Nephron progenitor cell (in vitro differentiated cells): Measurements from ENCODE around the gene BABAM2.
"Not testable (repeated sequence)": the region's sequence is repeated elsewhere in the genome, so short reads cannot be mapped to it uniquely, and the experiment has no call there.

ENCODE experiments used
- DNase-seq: peaks from one replicate; pipeline ENCODE4 v3.0.0; 2021
- H3K27ac Mint-ChIP-seq: 2 replicates; pipeline ENCODE4 v1.8.0; 2021; ENCODE audit warnings: mild to moderate bottlenecking, moderate library complexity, mixed read lengths
- H3K27me3 Mint-ChIP-seq: 2 replicates; pipeline ENCODE4 v1.8.0; 2021; ENCODE audit warnings: mild to moderate bottlenecking, low read depth, mixed read lengths; ENCODE audit not compliant: poor library complexity
- H3K36me3 Mint-ChIP-seq: 2 replicates; pipeline ENCODE4 v1.8.0; 2021; ENCODE audit warnings: low read depth, mixed read lengths
- H3K4me1 Mint-ChIP-seq: 2 replicates; pipeline ENCODE4 v1.8.0; 2021; ENCODE audit warnings: mixed read lengths
- H3K4me3 Mint-ChIP-seq: 2 replicates; pipeline ENCODE4 v1.8.0; 2021; ENCODE audit warnings: mild to moderate bottlenecking, moderate library complexity, mixed read lengths
- H3K9me3 Mint-ChIP-seq: 2 replicates; pipeline ENCODE4 v1.8.0; 2021; ENCODE audit warnings: mild to moderate bottlenecking, moderate library complexity, mixed read lengths
- TF ChIP-seq, protein P1 (sequence below): fragments of 200-600 bp; sonication (generic); IDR thresholded peaks from 2 replicates; pipeline ENCODE4 v1.5.0; 2021; ENCODE audit warnings: antibody characterized with exemption

Gene BABAM2

DNA sequence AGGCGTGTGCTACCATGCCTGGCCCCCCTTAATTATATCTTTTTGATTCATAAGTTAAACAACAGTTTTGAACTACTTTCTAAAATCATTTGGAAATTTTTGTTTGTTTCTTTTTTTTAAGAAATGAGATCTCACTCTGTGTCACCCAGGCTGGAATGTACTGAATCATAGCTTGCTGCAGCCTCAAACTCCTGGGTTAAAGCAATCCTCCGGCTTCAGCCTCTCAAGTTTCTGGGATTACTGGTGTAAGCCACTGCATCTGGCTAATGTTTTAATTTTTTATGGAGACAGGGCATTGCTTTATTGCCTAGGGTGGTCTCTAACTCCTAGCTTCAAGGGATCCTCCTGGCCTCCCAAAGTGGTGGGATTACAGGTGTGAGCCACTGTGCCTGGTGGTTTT is 71.5 kb downstream of the BABAM2 start:
- H3K27me3 Mint-ChIP-seq: no peaks in the 10 kb centered on the region
- H3K36me3 Mint-ChIP-seq: peaks cover 36% of the 10 kb centered on the region
- H3K9me3 Mint-ChIP-seq: peaks cover 21% of the 10 kb centered on the region
- no peaks in the 10 kb centered on the region for H3K4me1 Mint-ChIP-seq
- no peak for DNase-seq
- H3K4me3 Mint-ChIP-seq: no peak overlapping the region
- H3K27ac Mint-ChIP-seq: no peak overlapping the region
- TF ChIP-seq, protein P1, sequence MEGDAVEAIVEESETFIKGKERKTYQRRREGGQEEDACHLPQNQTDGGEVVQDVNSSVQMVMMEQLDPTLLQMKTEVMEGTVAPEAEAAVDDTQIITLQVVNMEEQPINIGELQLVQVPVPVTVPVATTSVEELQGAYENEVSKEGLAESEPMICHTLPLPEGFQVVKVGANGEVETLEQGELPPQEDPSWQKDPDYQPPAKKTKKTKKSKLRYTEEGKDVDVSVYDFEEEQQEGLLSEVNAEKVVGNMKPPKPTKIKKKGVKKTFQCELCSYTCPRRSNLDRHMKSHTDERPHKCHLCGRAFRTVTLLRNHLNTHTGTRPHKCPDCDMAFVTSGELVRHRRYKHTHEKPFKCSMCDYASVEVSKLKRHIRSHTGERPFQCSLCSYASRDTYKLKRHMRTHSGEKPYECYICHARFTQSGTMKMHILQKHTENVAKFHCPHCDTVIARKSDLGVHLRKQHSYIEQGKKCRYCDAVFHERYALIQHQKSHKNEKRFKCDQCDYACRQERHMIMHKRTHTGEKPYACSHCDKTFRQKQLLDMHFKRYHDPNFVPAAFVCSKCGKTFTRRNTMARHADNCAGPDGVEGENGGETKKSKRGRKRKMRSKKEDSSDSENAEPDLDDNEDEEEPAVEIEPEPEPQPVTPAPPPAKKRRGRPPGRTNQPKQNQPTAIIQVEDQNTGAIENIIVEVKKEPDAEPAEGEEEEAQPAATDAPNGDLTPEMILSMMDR: no peak

DNA sequence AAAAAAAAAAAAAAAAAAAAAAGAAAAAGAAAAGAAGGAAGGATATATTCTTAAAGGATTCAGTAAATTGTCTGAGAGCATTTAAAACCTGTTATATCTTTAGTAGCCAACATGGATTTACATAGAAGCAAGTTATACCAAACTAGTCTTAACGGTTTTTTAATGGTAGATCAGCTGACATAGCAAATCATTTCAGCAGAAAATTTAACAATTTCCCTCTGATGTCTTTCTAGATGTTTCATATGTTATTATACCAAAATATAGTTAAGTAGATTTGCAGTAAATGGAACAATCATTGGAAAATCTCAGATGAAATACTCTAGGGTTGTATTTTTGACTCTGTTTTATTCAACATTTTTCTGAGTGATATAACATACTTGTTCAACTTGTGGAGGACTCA is 72.9 kb downstream of the BABAM2 start:
- no peak overlapping the region for H3K27ac Mint-ChIP-seq
- TF ChIP-seq, protein P1: no peak
- no peak for DNase-seq
- peaks cover 47% of the 10 kb centered on the region for H3K36me3 Mint-ChIP-seq
- no peak overlapping the region for H3K4me3 Mint-ChIP-seq
- H3K9me3 Mint-ChIP-seq: peaks cover 36% of the 10 kb centered on the region
- no peaks in the 10 kb centered on the region for H3K27me3 Mint-ChIP-seq
- H3K4me1 Mint-ChIP-seq: no peaks in the 10 kb centered on the region

DNA sequence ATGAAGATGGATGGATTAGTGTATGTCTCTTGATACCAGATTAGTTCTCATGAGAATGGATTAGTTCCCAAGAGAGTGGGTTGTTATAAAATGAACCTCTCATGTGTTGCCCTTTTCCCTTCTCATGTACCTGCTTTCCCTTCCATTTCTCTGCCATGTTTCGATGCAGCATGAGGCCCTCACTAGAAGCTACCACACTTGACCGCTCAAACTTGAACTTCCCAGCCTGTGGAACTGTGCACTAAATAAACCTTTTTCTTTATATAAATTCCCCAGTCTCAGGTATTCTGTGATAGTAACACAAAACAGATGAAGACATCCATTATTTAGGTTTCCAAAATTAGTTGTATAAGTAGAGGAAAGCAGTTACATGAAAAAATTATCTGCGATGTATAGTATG is 73.5 kb downstream of the BABAM2 start:
- Mint-ChIP-seq H3K9me3 (peaks cover 41% of the 10 kb centered on the region), H3K4me3 (no peak overlapping the region), H3K4me1 (no peaks in the 10 kb centered on the region), H3K36me3 (peaks cover 53% of the 10 kb centered on the region), H3K27me3 (no peaks in the 10 kb centered on the region), H3K27ac (no peak overlapping the region)
- DNase-seq: no peak
- TF ChIP-seq, protein P1: no peak

DNA sequence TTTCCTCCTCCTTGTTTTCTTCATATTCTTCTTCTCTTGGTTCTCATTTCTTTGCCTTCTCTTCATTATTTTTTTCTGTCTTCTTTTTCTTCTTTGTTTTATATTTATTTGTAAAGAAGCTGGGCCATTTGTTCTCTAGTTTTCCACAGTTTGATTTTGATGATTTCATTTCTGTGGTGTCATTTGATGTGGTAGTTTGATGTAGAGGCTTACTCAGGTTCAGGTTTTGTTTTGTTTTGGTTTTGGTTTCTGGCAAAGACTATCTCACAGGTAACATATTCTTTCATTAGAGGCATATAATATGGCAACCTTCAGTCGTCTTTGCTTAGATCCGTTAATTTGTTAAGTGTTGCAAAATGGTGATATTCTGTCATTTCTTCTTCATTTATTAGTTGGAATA is 75.3 kb downstream of the BABAM2 start:
- TF ChIP-seq, protein P1: no peak
- Mint-ChIP-seq H3K27me3 (no peaks in the 10 kb centered on the region), H3K4me1 (no peaks in the 10 kb centered on the region), H3K9me3 (peaks cover 55% of the 10 kb centered on the region), H3K4me3 (no peak overlapping the region), H3K36me3 (peaks cover 59% of the 10 kb centered on the region), H3K27ac (no peak overlapping the region)
- DNase-seq: no peak

DNA sequence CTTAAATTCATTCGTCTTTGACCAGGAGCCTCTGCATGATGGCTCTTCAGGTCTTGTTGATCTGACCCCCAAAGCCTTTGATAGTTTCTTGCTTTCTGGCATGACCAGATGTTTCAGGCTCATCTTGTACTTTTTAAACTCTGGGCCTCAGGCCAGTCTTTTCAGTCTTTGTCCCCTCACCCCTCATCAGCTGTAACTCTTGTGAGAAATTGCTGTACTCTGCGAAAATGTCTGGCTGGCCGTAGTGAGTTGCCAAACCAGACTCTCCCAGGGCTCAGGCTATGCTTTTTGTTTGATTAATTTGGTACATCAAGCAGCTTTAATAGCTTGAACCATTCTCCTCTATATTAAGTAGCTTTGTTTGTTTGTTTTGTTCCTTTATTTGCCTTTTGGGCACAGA is 75.9 kb downstream of the BABAM2 start:
- H3K9me3 Mint-ChIP-seq: peaks cover 55% of the 10 kb centered on the region
- H3K4me1 Mint-ChIP-seq: no peaks in the 10 kb centered on the region
- no peak for DNase-seq
- TF ChIP-seq, protein P1: no peak
- H3K27me3 Mint-ChIP-seq: no peaks in the 10 kb centered on the region
- H3K4me3 Mint-ChIP-seq: no peak overlapping the region
- H3K36me3 Mint-ChIP-seq: peaks cover 59% of the 10 kb centered on the region
- H3K27ac Mint-ChIP-seq: no peak overlapping the region

DNA sequence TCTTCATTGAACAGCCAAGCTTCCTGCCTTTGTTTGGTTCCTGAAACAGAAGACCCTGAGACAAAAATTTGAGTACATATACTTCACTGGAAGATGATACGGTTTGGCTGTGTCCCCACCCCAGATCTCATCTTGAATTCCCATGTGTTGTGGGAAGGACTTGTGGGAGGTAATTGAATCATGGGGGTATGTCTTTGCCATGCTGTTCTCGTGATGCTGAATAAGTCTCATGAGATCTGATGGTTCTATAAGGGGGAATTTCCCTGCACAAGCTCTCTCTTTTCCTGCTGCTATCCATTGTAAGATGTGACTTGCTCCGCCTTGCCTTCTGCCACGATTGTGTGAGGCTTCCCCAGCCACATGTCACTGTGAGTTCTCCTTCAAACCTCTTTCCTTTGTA is 76.5 kb downstream of the BABAM2 start:
- no peaks in the 10 kb centered on the region for H3K27me3 Mint-ChIP-seq
- no peaks in the 10 kb centered on the region for H3K4me1 Mint-ChIP-seq
- no peak for DNase-seq
- TF ChIP-seq, protein P1: no peak
- H3K27ac Mint-ChIP-seq: no peak overlapping the region
- no peak overlapping the region for H3K4me3 Mint-ChIP-seq
- peaks cover 59% of the 10 kb centered on the region for H3K36me3 Mint-ChIP-seq
- H3K9me3 Mint-ChIP-seq: peaks cover 55% of the 10 kb centered on the region

DNA sequence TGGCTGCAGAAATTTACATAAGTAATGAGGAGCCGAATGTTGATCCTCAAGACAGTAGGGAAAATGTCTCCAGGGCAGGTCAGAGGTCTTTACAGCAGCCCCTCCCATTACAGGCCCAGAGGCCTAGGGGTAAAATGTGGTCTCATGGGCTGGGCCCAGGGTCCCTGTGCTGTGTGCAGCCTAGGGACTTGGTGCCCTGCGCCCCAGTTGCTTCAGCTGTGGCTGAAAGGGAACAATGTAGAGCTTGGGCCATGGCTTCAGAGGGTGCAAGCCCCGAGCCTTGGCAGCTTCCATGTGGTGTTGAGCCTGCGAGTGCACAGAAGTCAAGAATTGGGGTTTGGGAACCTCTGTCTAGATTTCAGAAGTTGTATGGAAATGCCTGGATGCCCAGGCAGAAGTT is 77.5 kb downstream of the BABAM2 start:
- not testable (repeated sequence) for H3K4me1 Mint-ChIP-seq, H3K4me3 Mint-ChIP-seq

DNA sequence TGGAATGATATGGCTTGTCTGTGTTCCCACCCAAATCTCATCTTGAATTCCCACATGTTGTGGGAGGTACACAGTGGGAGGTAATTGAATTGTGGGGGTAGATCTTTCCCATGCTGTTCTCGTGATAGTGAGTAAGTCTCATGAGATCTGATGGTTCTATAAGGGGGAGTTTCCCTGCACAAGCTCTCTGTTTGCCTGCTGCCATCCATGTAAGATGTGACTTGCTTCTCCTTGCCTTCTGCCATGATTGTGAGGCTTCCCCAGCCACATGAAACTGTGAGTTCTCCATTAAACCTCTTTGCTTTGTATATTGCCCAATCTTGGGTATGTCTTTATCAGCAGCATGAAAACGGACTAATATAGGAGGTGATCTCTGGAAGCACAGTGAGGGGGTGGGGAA is 78.4 kb downstream of the BABAM2 start:
- H3K27ac Mint-ChIP-seq, H3K4me3 Mint-ChIP-seq, DNase-seq, H3K27me3 Mint-ChIP-seq, H3K4me1 Mint-ChIP-seq: not testable (repeated sequence)
- Mint-ChIP-seq H3K9me3 (peaks cover 46% of the 10 kb centered on the region), H3K36me3 (peaks cover 50% of the 10 kb centered on the region)

More for the DNA sequence above, 77.5 kb downstream of the BABAM2 start:
- peaks cover 52% of the 10 kb centered on the region for H3K9me3 Mint-ChIP-seq
- H3K27ac Mint-ChIP-seq, DNase-seq, H3K27me3 Mint-ChIP-seq: not testable (repeated sequence)
- H3K36me3 Mint-ChIP-seq: peaks cover 55% of the 10 kb centered on the region
